ENCODE measurements around the gene SERGEF.

Gene SERGEF

GRCh38 chr11:17778352-17778751 is 234.5 kb downstream of the SERGEF start:
- Histone ChIP-seq H3K27ac (ENCODE audit: low read depth in 2 of 2, low read length in 2 of 2) (no peak overlapping the region), H3K9me3 (ENCODE audit: control insufficient read depth in 2 of 2, low read length in 2 of 2) (no peaks in the 10 kb centered on the region), H3K36me3 (ENCODE audit: control insufficient read depth in 2 of 2, insufficient read depth in 2 of 2, low read length in 2 of 2) (no peaks in the 10 kb centered on the region), H3K4me1 (ENCODE audit: control insufficient read depth in 2 of 2, insufficient read depth in 2 of 2, low read length in 2 of 2) (no peaks in the 10 kb centered on the region), H3K4me3 (ENCODE audit: low read length in 2 of 2) (no peak overlapping the region), H3K27me3 (ENCODE audit: control insufficient read depth in 2 of 2, insufficient read depth in 2 of 2, low read length in 2 of 2) (no peaks in the 10 kb centered on the region), H3K9ac (ENCODE audit: low read depth in 1 of 2, low read length in 2 of 2) (no peak overlapping the region)

- H3K27ac ChIP-seq (ENCODE audit: low read depth in 2 of 2, low read length in 2 of 2), result no peak overlapping the region
- H3K4me1 ChIP-seq (ENCODE audit: control insufficient read depth in 2 of 2, insufficient read depth in 2 of 2, low read length in 2 of 2), result no peaks in the 10 kb centered on the region
- H3K27me3 ChIP-seq (ENCODE audit: control insufficient read depth in 2 of 2, insufficient read depth in 2 of 2, low read length in 2 of 2), result no peaks in the 10 kb centered on the region
- no peaks in the 10 kb centered on the region for H3K36me3 ChIP-seq (ENCODE audit: control insufficient read depth in 2 of 2, insufficient read depth in 2 of 2, low read length in 2 of 2)
- H3K9me3 ChIP-seq (ENCODE audit: control insufficient read depth in 2 of 2, low read length in 2 of 2), result no peaks in the 10 kb centered on the region
- H3K9ac ChIP-seq (ENCODE audit: low read depth in 1 of 2, low read length in 2 of 2), result no peak overlapping the region
- H3K4me3 ChIP-seq (ENCODE audit: low read length in 2 of 2), result no peak overlapping the region
Measured at GRCh38 chr11:17777738-17778091, 235.1 kb downstream of the SERGEF start.

- Histone ChIP-seq H3K9me3 (ENCODE audit: control insufficient read depth in 2 of 2, low read length in 2 of 2) (no peaks in the 10 kb centered on the region), H3K36me3 (ENCODE audit: control insufficient read depth in 2 of 2, insufficient read depth in 2 of 2, low read length in 2 of 2) (no peaks in the 10 kb centered on the region), H3K4me3 (ENCODE audit: low read length in 2 of 2) (no peak overlapping the region), H3K4me1 (ENCODE audit: control insufficient read depth in 2 of 2, insufficient read depth in 2 of 2, low read length in 2 of 2) (no peaks in the 10 kb centered on the region), H3K27me3 (ENCODE audit: control insufficient read depth in 2 of 2, insufficient read depth in 2 of 2, low read length in 2 of 2) (no peaks in the 10 kb centered on the region), H3K27ac (ENCODE audit: low read depth in 2 of 2, low read length in 2 of 2) (no peak overlapping the region), H3K9ac (ENCODE audit: low read depth in 1 of 2, low read length in 2 of 2) (no peak overlapping the region)
Measured at GRCh38 chr11:17777086-17777737, 235.6 kb downstream of the SERGEF start.

DNA sequence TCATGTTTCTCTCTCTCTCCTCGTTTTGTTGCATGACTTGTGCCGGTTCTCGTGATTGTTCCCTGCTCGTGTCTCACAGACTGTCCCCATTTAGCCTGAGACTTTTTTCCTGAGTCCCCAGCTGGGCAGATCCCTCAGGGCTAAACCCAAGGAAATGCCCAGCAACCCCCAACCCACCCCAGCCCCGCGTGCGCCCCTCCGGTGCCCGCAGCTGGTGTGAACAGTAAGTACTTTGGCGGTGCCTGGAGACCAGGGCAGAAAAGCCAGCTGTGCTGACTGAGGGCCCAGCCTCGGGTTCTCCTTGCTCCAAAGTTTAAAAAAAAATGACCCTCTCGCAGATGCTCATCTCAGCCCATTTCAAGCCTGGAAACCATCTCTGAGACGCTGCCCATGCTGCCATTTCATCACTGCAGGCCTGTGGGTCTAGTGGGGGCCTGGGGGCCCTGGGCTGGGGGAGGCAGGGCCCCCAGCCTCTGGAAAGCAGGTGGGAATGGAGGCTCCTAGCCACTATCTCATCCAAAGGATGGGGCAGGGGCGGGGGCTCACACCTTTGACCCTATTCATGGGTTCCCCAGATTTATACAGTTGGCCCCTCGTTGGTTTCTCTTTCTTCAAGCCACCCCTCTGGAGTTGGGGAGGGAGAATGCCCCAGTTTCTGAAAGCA is 236.5 kb downstream of the SERGEF start:
- Histone ChIP-seq H3K4me3 (ENCODE audit: low read length in 2 of 2) (no peak overlapping the region), H3K36me3 (ENCODE audit: control insufficient read depth in 2 of 2, insufficient read depth in 2 of 2, low read length in 2 of 2) (no peaks in the 10 kb centered on the region)

DNA sequence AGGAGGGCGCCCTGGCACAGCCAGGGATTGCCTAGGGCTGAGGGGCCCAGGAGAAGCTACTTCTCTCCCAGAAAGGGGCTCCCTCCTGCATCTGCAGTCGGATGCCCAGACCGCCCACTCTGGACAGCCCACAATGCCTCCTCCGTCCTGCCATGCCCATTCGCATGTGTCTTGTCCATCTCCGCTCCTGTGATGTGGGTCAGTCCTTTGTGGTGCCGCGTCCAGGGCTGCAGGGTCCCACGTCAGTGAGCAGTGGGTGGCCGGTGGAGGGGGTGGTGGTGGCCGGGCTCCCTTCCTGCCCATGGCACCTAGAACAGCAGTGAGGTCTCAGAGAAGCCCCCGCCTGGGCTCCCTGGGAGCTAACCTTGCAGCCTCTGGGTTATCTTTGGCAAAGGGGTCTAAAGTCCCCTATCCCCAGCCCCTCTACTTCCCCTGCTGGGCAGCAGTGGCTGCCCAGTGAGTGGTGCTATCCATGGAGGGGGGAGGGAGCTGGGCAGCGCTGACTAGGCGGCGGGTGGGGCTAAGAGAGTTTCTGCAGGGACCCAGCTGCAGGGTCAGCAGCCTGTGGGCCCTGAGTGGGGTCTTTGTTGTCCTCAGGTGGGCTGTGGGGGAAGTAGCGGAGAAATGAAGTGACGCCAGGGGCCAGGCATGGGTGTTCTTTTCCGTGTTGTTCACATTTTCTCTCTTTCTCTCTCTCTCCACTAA is 237.2 kb downstream of the SERGEF start:
- peaks cover 1 to 2% of the 10 kb centered on the region in 2 donors for H3K4me1 ChIP-seq (ENCODE audit: control insufficient read depth in 2 of 2, insufficient read depth in 2 of 2, low read length in 2 of 2)
- no peak overlapping the region for H3K27ac ChIP-seq (ENCODE audit: low read depth in 2 of 2, low read length in 2 of 2)
- H3K4me3 ChIP-seq (ENCODE audit: low read length in 2 of 2), result no peak overlapping the region
- H3K36me3 ChIP-seq (ENCODE audit: control insufficient read depth in 2 of 2, insufficient read depth in 2 of 2, low read length in 2 of 2), result no peaks in the 10 kb centered on the region
- H3K27me3 ChIP-seq (ENCODE audit: control insufficient read depth in 2 of 2, insufficient read depth in 2 of 2, low read length in 2 of 2), result no peaks in the 10 kb centered on the region
- no peak overlapping the region for H3K9ac ChIP-seq (ENCODE audit: low read depth in 1 of 2, low read length in 2 of 2)
- H3K9me3 ChIP-seq (ENCODE audit: control insufficient read depth in 2 of 2, low read length in 2 of 2), result no peaks in the 10 kb centered on the region

More for the DNA sequence above, 236.5 kb downstream of the SERGEF start:
- H3K4me1 ChIP-seq (ENCODE audit: control insufficient read depth in 2 of 2, insufficient read depth in 2 of 2, low read length in 2 of 2), result no peaks in the 10 kb centered on the region
- H3K9me3 ChIP-seq (ENCODE audit: control insufficient read depth in 2 of 2, low read length in 2 of 2), result no peaks in the 10 kb centered on the region
- no peak overlapping the region for H3K27ac ChIP-seq (ENCODE audit: low read depth in 2 of 2, low read length in 2 of 2)
- no peak overlapping the region for H3K9ac ChIP-seq (ENCODE audit: low read depth in 1 of 2, low read length in 2 of 2)
- H3K27me3 ChIP-seq (ENCODE audit: control insufficient read depth in 2 of 2, insufficient read depth in 2 of 2, low read length in 2 of 2), result no peaks in the 10 kb centered on the region

GRCh38 chr11:17775035-17775348 is 237.9 kb downstream of the SERGEF start:
- Histone ChIP-seq H3K27ac (ENCODE audit: low read depth in 2 of 2, low read length in 2 of 2) (no peak overlapping the region), H3K36me3 (ENCODE audit: control insufficient read depth in 2 of 2, insufficient read depth in 2 of 2, low read length in 2 of 2) (no peaks in the 10 kb centered on the region), H3K27me3 (ENCODE audit: control insufficient read depth in 2 of 2, insufficient read depth in 2 of 2, low read length in 2 of 2) (no peaks in the 10 kb centered on the region), H3K9me3 (ENCODE audit: control insufficient read depth in 2 of 2, low read length in 2 of 2) (no peaks in the 10 kb centered on the region), H3K4me1 (ENCODE audit: control insufficient read depth in 2 of 2, insufficient read depth in 2 of 2, low read length in 2 of 2) (peaks cover 7 to 8% of the 10 kb centered on the region in 2 donors), H3K9ac (ENCODE audit: low read depth in 1 of 2, low read length in 2 of 2) (no peak overlapping the region), H3K4me3 (ENCODE audit: low read length in 2 of 2) (no peak overlapping the region)

- Histone ChIP-seq H3K27me3 (ENCODE audit: control insufficient read depth in 2 of 2, insufficient read depth in 2 of 2, low read length in 2 of 2) (no peaks in the 10 kb centered on the region), H3K27ac (ENCODE audit: low read depth in 2 of 2, low read length in 2 of 2) (no peak overlapping the region), H3K36me3 (ENCODE audit: control insufficient read depth in 2 of 2, insufficient read depth in 2 of 2, low read length in 2 of 2) (no peaks in the 10 kb centered on the region), H3K9me3 (ENCODE audit: control insufficient read depth in 2 of 2, low read length in 2 of 2) (no peaks in the 10 kb centered on the region), H3K4me3 (ENCODE audit: low read length in 2 of 2) (no peak overlapping the region), H3K9ac (ENCODE audit: low read depth in 1 of 2, low read length in 2 of 2) (no peak overlapping the region), H3K4me1 (ENCODE audit: control insufficient read depth in 2 of 2, insufficient read depth in 2 of 2, low read length in 2 of 2) (peaks cover 11% of the 10 kb centered on the region in 2 donors)
Measured at GRCh38 chr11:17774232-17775034, 238.4 kb downstream of the SERGEF start.

DNA sequence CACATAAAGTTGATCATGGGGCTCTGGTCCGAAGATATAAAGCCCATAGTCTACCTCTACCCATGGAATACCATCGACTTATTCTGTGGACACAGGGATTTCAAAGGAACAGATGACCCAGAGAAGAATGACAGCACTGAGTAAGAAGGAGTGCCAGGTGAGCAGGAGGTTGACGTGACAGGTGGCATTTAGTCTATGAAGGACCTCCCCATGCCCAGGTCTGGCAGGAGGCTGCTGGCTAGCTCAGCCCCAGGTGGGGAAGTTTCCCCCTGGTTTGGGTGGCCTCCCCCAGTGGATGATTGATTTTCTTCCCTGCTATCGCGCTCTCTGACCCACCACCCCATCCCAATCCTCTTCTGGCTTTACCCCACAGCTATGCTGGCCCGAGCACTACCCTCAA is 239.2 kb downstream of the SERGEF start:
- H3K27ac ChIP-seq (ENCODE audit: low read depth in 2 of 2, low read length in 2 of 2), result no peak overlapping the region
- H3K27me3 ChIP-seq (ENCODE audit: control insufficient read depth in 2 of 2, insufficient read depth in 2 of 2, low read length in 2 of 2), result no peaks in the 10 kb centered on the region
- no peak overlapping the region for H3K9ac ChIP-seq (ENCODE audit: low read depth in 1 of 2, low read length in 2 of 2)

GRCh38 chr11:17772704-17773600 is 239.9 kb downstream of the SERGEF start:
- H3K4me3 ChIP-seq (ENCODE audit: low read length in 2 of 2), result no peak overlapping the region
- no peaks in the 10 kb centered on the region for H3K36me3 ChIP-seq (ENCODE audit: control insufficient read depth in 2 of 2, insufficient read depth in 2 of 2, low read length in 2 of 2)
- no peak overlapping the region for H3K27ac ChIP-seq (ENCODE audit: low read depth in 2 of 2, low read length in 2 of 2)
- peaks cover 11% of the 10 kb centered on the region in 2 donors for H3K4me1 ChIP-seq (ENCODE audit: control insufficient read depth in 2 of 2, insufficient read depth in 2 of 2, low read length in 2 of 2)
- H3K9me3 ChIP-seq (ENCODE audit: control insufficient read depth in 2 of 2, low read length in 2 of 2), result no peaks in the 10 kb centered on the region
- no peak overlapping the region for H3K9ac ChIP-seq (ENCODE audit: low read depth in 1 of 2, low read length in 2 of 2)
- H3K27me3 ChIP-seq (ENCODE audit: control insufficient read depth in 2 of 2, insufficient read depth in 2 of 2, low read length in 2 of 2), result no peaks in the 10 kb centered on the region

More for the DNA sequence above, 239.2 kb downstream of the SERGEF start:
- Histone ChIP-seq H3K4me1 (ENCODE audit: control insufficient read depth in 2 of 2, insufficient read depth in 2 of 2, low read length in 2 of 2) (peaks cover 11% of the 10 kb centered on the region in 2 donors), H3K36me3 (ENCODE audit: control insufficient read depth in 2 of 2, insufficient read depth in 2 of 2, low read length in 2 of 2) (no peaks in the 10 kb centered on the region), H3K4me3 (ENCODE audit: low read length in 2 of 2) (no peak overlapping the region), H3K9me3 (ENCODE audit: control insufficient read depth in 2 of 2, low read length in 2 of 2) (no peaks in the 10 kb centered on the region)
